ENCODE results near the gene TBCK. TPM values are rescaled to one million over a fixed set of nuclear protein-coding genes. Genes with fewer than 3 reads are reported as not detected.

TBCK gene
- total and polyA plus RNA-seq, 2 of the 13 experiments (the other 11 are each of a cell fraction or from before 2014, with no cell fraction given), result 51.0 to 62.4 TPM

DNA sequence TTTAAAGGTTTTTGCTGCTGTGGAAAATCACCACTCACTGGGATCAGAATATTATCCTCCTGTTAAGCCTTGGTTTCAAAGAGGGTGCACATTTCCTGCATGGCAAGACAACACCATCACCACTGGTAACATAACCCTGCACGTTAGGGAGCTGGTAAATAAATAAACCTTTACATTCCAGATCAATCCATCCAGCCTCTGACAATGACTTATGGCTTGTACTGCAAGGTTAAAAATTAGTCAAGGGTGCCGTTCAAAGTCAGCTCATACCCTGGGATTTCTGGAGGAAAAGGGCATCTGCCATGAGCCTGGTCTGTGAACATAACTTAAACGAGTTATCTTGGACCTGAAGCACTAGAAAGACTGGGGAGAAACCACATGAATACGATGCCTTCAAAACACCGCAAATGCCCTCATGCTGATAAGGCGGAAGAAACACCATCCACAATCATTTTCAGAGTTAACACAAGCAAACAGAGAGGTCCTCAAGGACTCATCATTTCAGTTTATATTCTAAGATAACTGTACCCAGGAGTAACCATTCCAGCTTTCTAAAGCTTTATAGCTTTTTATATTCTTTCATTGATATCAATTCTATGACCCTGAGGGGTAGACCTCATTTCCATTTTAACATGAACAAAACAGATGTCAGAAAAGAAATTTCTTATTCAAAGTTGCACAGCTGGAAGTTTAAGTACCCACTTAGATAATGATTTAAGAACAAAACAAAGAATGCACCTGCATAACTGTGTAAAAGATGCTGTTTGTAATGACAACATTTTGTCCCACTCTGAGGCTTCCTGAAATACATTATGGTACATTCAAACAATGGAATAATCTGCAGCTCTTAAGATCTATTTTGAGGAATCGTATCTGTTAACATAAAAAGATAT, 317.6 kb downstream of the TBCK start (continued):
- TF ChIP-seq, protein P1, sequence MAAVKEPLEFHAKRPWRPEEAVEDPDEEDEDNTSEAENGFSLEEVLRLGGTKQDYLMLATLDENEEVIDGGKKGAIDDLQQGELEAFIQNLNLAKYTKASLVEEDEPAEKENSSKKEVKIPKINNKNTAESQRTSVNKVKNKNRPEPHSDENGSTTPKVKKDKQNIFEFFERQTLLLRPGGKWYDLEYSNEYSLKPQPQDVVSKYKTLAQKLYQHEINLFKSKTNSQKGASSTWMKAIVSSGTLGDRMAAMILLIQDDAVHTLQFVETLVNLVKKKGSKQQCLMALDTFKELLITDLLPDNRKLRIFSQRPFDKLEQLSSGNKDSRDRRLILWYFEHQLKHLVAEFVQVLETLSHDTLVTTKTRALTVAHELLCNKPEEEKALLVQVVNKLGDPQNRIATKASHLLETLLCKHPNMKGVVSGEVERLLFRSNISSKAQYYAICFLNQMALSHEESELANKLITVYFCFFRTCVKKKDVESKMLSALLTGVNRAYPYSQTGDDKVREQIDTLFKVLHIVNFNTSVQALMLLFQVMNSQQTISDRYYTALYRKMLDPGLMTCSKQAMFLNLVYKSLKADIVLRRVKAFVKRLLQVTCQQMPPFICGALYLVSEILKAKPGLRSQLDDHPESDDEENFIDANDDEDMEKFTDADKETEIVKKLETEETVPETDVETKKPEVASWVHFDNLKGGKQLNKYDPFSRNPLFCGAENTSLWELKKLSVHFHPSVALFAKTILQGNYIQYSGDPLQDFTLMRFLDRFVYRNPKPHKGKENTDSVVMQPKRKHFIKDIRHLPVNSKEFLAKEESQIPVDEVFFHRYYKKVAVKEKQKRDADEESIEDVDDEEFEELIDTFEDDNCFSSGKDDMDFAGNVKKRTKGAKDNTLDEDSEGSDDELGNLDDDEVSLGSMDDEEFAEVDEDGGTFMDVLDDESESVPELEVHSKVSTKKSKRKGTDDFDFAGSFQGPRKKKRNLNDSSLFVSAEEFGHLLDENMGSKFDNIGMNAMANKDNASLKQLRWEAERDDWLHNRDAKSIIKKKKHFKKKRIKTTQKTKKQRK (IDR thresholded peaks at IDR 0.05; ENCODE audit: low read length), result no peak
- TF ChIP-seq ZNF766 (CRISPR knock-in tag; IDR thresholded peaks at IDR 0.05; ENCODE audit: borderline replicate concordance) (0 out of 2 replicates have a peak, but pooled peaks have one; percentile 45), PAXIP1 (CRISPR knock-in tag; conservative IDR thresholded peaks at IDR 0.05) (peak; percentile 91), CTCF (CRISPR knock-in tag; IDR thresholded peaks at IDR 0.05) (no peak), SAFB2 (CRISPR knock-in tag; IDR thresholded peaks at IDR 0.05; ENCODE audit: borderline replicate concordance, low read depth) (no peak), MED1 (CRISPR knock-in tag; IDR thresholded peaks at IDR 0.05) (peak; percentile 59), AKAP8 (CRISPR knock-in tag; IDR thresholded peaks at IDR 0.05) (no peak), MIER2 (CRISPR knock-in tag; IDR thresholded peaks at IDR 0.05) (no peak), AHR (CRISPR knock-in tag; IDR thresholded peaks at IDR 0.05) (no peak), SMAD9 (CRISPR knock-in tag; IDR thresholded peaks at IDR 0.05) (no peak), MEIS1 (CRISPR knock-in tag; IDR thresholded peaks at IDR 0.05; ENCODE audit: borderline replicate concordance) (peak; percentile 65; the same call in 1 of the 2 replicates), ZGPAT (CRISPR knock-in tag; IDR thresholded peaks at IDR 0.05) (peak; percentile 47; the same call in 1 of the 2 replicates), MATR3 (CRISPR knock-in tag; IDR thresholded peaks at IDR 0.05) (no peak), E2F5 (CRISPR knock-in tag; conservative IDR thresholded peaks at IDR 0.05) (no peak), ZNF792 (CRISPR knock-in tag; IDR thresholded peaks at IDR 0.05) (peak; percentile 45; the same call in 1 of the 2 replicates), HDAC1 (CRISPR knock-in tag; IDR thresholded peaks at IDR 0.05) (peak; percentile 56), SOX5 (CRISPR knock-in tag; IDR thresholded peaks at IDR 0.05; ENCODE audit: borderline replicate concordance) (peak; percentile 91; the same call in 1 of the 2 replicates)
